Stimulated activated CD4-positive, alpha-beta T cell treated with anti-CD3 and anti-CD28 coated beads, Interleukin-15, amount 100 ng/mL, for 48 hours (primary cell): ENCODE results near the gene MAN1C1.

Source experiments
- DNase-seq, 2 donors: peaks; one replicate each; pipeline ENCODE4 v3.0.0-alpha.2; 2020; ENCODE audit warnings: low read depth in 2 of 2

MAN1C1 gene

GRCh38 chr1:25765136-25765922, 148.7 kb downstream of the MAN1C1 start:
- no peak for DNase-seq

GRCh38 chr1:25765923-25766589, 149.5 kb downstream of the MAN1C1 start:
- DNase-seq = no peak

- no peak for DNase-seq
Observed at GRCh38 chr1:25766721-25767436, 150.3 kb downstream of the MAN1C1 start.

- DNase-seq = no peak
Observed at GRCh38 chr1:25767437-25767770, 150.8 kb downstream of the MAN1C1 start.

GRCh38 chr1:25768999-25769398, 152.4 kb downstream of the MAN1C1 start:
- no peak for DNase-seq

GRCh38 chr1:25769625-25770383, 153.2 kb downstream of the MAN1C1 start:
- no peak for DNase-seq

- no peak for DNase-seq
Observed at GRCh38 chr1:25770541-25771220, 154.1 kb downstream of the MAN1C1 start.

- peak in 1 of 2 donors; percentile 14 for DNase-seq
Observed at GRCh38 chr1:25771221-25772114, 154.9 kb downstream of the MAN1C1 start.

GRCh38 chr1:25772164-25772563, 155.6 kb downstream of the MAN1C1 start:
- no peak for DNase-seq

- no peak for DNase-seq
Observed at GRCh38 chr1:25772692-25773245, 156.2 kb downstream of the MAN1C1 start.

- DNase-seq = no peak
Observed at GRCh38 chr1:25773441-25774125, 157.0 kb downstream of the MAN1C1 start.

GRCh38 chr1:25774206-25774803, 157.7 kb downstream of the MAN1C1 start:
- DNase-seq = no peak

- peak; percentile 81 to 85 for DNase-seq
Observed at GRCh38 chr1:25774921-25775771, 158.6 kb downstream of the MAN1C1 start.

- no peak for DNase-seq
Observed at GRCh38 chr1:25779388-25779787, 162.8 kb downstream of the MAN1C1 start.

- DNase-seq = no peak
Observed at GRCh38 chr1:25779894-25780293, 163.3 kb downstream of the MAN1C1 start.

- DNase-seq = no peak
Observed at GRCh38 chr1:25780318-25781129, 163.9 kb downstream of the MAN1C1 start.

GRCh38 chr1:25781130-25781433, 164.5 kb downstream of the MAN1C1 start:
- DNase-seq = no peak
